Chondrocyte (in vitro differentiated cells): ENCODE data around the gene STOML1. TPM values are rescaled to one million over a fixed set of nuclear protein-coding genes. Genes with fewer than 3 reads are reported as not detected.

ENCODE experiments used
- DNase-seq: peaks from one replicate; pipeline ENCODE4 v3.0.0; 2021; ENCODE audit warnings: mixed read lengths, low spot score
- H3K27ac Mint-ChIP-seq: one replicate; pipeline ENCODE4 v1.8.0; 2021; ENCODE audit warnings: mild to moderate bottlenecking, moderate library complexity, mixed read lengths; ENCODE audit not compliant: unreplicated experiment
- H3K27me3 Mint-ChIP-seq: 2 replicates; pipeline ENCODE4 v1.8.0; 2021; ENCODE audit warnings: low read depth, mixed read lengths
- H3K36me3 Mint-ChIP-seq: 2 replicates; pipeline ENCODE4 v1.8.0; 2021; ENCODE audit warnings: low read depth, mixed read lengths
- H3K4me1 Mint-ChIP-seq: 2 replicates; pipeline ENCODE4 v1.8.0; 2021; ENCODE audit warnings: low read depth, mild to moderate bottlenecking, mixed read lengths
- H3K4me3 Mint-ChIP-seq: one replicate; pipeline ENCODE4 v1.8.0; 2021; ENCODE audit warnings: mild to moderate bottlenecking, moderate library complexity, mixed read lengths; ENCODE audit not compliant: unreplicated experiment
- H3K9me3 Mint-ChIP-seq: 2 replicates; pipeline ENCODE4 v1.8.0; 2021; ENCODE audit warnings: low read depth, mixed read lengths
- CTCF ChIP-seq: fragments of 200-600 bp; sonication (generic); IDR thresholded peaks from 2 replicates; pipeline ENCODE4 v1.5.0; 2021; ENCODE audit warnings: antibody characterized with exemption, mild to moderate bottlenecking, moderate library complexity
- total RNA-seq: library from RNA; stranded (reverse); gene quantifications from 3 replicates; pipeline ENCODE4 v1.2.1, GENCODE V29; 2021

The STOML1 gene
- total RNA-seq, 1 donor from 2014 or later: 18.9 TPM

DNA sequence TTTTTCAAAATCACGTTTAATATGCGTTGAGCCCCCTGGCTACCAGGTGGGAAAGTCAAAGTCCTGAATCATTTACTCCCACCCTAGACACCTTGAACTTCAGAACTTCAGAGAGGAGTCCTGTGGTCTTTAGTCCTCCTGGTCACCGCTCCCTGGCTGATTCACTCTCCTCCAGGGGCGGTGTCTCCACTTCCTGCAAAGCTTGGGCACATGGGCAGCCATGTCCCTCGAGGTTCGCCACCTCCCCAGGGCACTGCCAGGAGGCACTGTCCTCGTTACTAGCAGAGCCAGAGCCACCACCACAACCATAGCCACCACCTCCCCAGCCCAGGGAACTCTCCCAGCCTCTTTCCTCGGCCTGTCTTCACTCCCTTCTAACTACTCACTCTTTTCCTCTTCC lies 34.8 kb downstream of the STOML1 start:
- Mint-ChIP-seq H3K4me1 (peaks cover 66% of the 10 kb centered on the region), H3K27ac (peak overlapping the region; percentile 77)

GRCh38 chr15:73956743-73957135 lies 35.4 kb downstream of the STOML1 start:
- Mint-ChIP-seq H3K27me3 (no peaks in the 10 kb centered on the region), H3K9me3 (no peaks in the 10 kb centered on the region), H3K4me3 (no peak overlapping the region), H3K4me1 (peaks cover 71% of the 10 kb centered on the region), H3K27ac (peak overlapping the region; percentile 77), H3K36me3 (peaks cover 3% of the 10 kb centered on the region)
- no peak for TF ChIP-seq CTCF
- DNase-seq: peak; percentile 95

More for the DNA sequence above, 34.8 kb downstream of the STOML1 start:
- DNase-seq: peak; percentile 66
- Mint-ChIP-seq H3K4me3 (no peak overlapping the region), H3K9me3 (no peaks in the 10 kb centered on the region), H3K27me3 (no peaks in the 10 kb centered on the region), H3K36me3 (peaks cover 3% of the 10 kb centered on the region)
- TF ChIP-seq CTCF: no peak

GRCh38 chr15:73955861-73956742 lies 36.0 kb downstream of the STOML1 start:
- Mint-ChIP-seq H3K4me3 (no peak overlapping the region), H3K27ac (peak overlapping the region; percentile 77), H3K4me1 (peaks cover 78% of the 10 kb centered on the region), H3K9me3 (no peaks in the 10 kb centered on the region), H3K27me3 (no peaks in the 10 kb centered on the region), H3K36me3 (peaks cover 4% of the 10 kb centered on the region)
- TF ChIP-seq CTCF: no peak
- peak; percentile 54 for DNase-seq

DNA sequence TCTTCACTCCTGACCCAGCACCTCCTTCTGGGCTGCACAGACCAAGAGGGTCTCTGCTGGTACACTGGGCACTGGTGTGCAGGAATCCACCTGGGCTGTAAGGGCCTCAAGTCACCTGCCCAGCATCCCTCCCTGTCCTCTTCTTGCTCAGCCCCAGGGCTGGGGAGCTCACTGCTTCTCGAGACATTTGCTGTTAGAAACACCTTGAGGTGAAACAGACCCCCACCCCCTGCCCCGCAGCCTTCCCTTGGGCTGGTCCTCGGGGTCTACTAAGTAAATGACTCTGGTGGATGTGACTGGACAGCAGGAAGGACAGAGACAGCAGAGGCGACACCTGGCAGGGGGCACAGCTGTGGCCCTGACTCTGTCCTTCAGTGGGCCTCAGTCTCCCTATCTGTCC lies 36.8 kb downstream of the STOML1 start:
- Mint-ChIP-seq H3K4me1 (peaks cover 85% of the 10 kb centered on the region), H3K4me3 (no peak overlapping the region), H3K9me3 (no peaks in the 10 kb centered on the region), H3K36me3 (peaks cover 6% of the 10 kb centered on the region), H3K27ac (peak overlapping the region; percentile 77), H3K27me3 (no peaks in the 10 kb centered on the region)
- DNase-seq: peak; percentile 77
- TF ChIP-seq CTCF: no peak

- Mint-ChIP-seq H3K36me3 (peaks cover 9% of the 10 kb centered on the region), H3K4me3 (no peak overlapping the region), H3K27ac (peak overlapping the region; percentile 70), H3K4me1 (peaks cover 91% of the 10 kb centered on the region), H3K27me3 (no peaks in the 10 kb centered on the region), H3K9me3 (no peaks in the 10 kb centered on the region)
- DNase-seq: peak; percentile 86
- TF ChIP-seq CTCF: no peak
Observed at GRCh38 chr15:73954188-73955145, 37.6 kb downstream of the STOML1 start.
